ENCODE measurements around the gene ADAM12.
"Not testable (repeated sequence)": the region's sequence is repeated elsewhere in the genome, so short reads cannot be mapped to it uniquely, and the experiment has no call there.

The ADAM12 gene

DNA sequence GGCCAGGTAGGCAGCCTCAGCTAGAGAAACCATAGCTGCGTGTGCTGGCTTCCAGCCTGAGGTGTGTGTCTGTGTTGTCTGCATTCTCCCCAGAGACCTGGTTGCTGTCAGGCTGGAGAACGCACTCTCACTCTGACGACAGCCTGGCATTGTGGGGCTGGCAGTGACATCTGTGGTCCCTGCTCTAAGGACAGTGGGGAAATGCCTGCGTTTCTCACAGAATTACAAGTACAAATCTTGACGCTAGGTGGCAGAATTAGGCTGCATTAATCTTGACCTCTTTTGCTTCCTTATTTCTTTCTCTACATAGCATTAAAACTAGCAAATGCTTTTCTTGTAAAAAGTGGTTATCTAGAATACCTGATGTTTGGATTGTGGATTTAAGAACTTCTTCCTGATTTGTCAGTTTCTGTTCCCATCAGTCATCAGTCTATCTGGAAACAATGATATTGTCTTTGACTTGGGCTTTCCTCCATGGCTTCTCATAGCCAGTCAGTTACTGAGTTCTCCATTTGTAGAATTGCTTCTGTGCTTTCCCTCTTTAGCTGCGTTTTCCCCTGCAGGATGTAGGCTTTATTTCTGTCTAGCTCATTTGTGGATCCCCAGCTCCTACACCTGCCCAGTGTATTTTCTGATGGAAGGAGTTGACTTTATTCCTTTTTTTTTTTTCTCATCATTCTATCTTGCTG is 405.9 kb downstream of the ADAM12 start:
- DNase-seq (ENCODE audit: low spot score) = peak; percentile 58

DNA sequence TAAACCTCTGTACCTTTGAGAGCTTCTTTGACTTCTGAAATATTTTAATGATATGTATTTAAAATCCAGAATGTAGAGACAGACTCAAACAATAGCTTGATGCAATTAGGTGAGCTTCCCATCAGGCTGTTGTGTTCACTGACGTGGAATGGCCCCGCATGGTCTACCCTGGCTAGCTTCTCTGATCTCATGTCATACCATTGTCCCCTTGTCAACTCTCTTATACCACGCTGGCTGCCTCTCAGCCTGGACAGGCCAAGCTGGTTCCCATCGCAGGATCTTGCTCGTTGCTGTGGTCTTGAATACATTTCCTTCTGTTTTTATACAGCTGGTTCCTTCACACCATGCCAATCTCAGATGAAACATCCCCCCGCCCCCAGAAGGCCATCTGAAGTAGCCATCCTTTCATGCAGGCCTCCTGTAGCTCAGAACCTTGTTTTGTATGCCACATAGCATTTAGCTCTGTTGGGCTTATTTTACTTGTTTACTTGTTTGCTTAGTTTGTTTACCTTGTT is 407.7 kb downstream of the ADAM12 start:
- no peak for DNase-seq (ENCODE audit: low spot score)

DNA sequence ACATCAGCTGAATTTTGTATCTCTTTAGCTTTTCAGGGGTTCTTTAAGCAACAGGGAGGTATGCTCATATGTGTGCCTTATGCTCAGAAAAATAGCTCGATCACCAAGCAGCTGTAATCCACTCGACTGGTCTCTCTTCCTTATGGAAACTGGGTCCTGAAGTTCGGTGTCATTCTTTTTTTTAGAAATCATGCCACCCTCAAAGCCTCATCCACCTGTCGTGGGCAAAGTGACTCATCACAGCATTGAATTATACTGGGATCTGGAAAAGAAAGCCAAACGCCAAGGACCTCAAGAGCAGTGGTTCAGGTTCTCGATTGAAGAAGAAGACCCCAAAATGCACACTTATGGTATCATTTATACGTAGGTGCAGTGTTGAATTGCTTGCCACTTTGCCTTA is 408.3 kb downstream of the ADAM12 start:
- DNase-seq (ENCODE audit: low spot score) = no peak

DNA sequence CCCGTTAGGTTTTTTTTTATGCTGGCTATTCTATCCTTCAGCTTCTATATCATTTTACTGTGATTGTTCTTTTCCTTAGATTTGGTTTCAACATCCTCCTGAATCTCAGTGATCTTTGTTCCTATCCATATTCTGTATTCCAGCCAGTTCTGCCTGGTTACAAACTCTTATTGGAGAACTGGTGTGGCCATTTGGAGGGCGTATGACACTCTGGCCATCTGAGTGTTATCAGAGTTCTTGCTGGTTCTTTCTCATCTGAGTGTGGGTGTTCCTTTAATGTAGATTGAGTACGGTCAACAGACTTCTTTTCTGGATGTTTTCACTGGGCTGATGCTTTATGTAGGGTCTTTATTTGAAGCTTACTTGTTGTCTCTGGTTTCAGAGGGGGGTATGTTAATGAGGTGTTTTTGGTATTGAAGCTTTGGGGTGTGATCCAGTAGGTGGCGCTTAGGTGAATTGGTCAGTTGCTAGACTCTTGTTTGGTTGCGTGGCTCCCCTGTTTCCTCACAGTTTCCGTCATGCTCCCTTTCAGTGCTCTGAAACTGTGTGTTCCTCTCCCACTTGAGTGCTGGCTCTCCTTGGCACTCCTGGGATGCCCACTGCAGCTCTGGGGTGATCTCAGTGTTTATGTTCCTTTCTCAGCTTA is 411.2 kb downstream of the ADAM12 start:
- DNase-seq (ENCODE audit: low spot score) = no peak

DNA sequence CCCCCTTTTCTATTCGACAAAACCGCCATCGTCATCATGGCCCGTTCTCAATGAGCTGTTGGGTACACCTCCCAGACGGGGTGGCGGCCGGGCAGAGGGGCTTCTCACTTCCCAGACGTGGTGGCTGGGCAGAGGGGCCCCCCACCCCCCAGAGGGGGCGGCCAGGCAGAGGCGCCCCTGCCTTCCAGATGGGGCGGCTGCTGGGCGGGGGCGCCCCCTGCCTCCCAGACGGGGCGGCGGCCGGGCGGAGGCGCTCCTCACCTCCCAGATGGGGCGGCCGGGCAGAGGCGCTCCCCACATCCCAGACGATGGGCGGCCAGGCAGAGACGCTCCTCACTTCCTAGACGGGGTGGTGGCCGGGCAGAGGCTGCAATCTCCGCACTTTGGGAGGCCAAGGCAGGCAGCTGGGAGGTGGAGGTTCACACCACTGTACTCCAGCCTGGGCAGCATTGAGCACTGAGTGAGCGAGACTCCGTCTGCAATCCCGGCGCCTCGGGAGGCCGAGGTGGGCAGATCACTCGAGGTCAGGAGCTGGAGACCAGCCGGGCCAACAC is 418.1 kb downstream of the ADAM12 start:
- DNase-seq (ENCODE audit: low spot score) = not testable (repeated sequence)

DNA sequence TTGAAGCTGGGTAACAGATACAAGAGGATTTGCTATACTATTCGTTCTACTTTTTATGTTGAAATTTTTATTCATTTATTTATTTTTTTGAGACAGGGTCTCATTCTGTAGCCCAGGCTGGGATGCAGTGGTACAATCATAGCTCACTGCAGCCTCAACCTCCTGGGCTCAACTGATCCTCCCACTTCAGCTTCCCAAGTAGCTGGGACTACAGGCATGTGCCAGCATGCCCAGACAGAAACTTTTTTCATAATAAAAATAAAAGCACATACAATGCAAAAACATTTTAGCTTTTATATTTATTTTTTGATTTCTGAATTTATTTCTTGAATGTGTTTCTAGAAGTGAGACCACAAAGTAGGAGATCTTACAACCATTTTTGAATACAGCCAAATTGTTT is 420.7 kb downstream of the ADAM12 start:
- DNase-seq (ENCODE audit: low spot score) = no peak

DNA sequence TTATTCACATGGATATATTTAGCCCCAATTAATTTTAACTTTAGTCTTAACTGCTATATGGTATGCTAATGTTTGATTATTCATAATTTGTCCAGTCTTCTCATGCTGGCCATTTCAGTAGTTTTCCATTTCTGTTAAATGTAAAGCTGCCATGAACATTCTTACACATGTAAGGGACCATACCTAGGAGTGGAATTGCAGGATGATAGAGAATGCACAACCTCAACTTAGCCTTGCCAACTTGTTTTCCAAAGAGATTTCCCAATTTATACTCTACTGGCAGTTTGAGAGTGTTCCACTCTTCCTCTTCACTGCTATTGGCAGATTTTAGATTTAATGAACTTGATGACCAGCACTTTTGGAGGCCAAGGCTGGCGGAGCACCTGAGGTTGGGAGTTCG is 423.7 kb downstream of the ADAM12 start:
- DNase-seq (ENCODE audit: low spot score) = no peak

Measured in LoVo (cell line).